ENCODE results near the gene RER1. TPM values are rescaled to one million over a fixed set of nuclear protein-coding genes. Genes with fewer than 3 reads are reported as not detected.
A peak's percentile ranks its signal among the peaks of the same experiment; 100 is the strongest.

The RER1 gene
- total RNA-seq, 1 experiment from 2014 or later, result 79.8 TPM

DNA sequence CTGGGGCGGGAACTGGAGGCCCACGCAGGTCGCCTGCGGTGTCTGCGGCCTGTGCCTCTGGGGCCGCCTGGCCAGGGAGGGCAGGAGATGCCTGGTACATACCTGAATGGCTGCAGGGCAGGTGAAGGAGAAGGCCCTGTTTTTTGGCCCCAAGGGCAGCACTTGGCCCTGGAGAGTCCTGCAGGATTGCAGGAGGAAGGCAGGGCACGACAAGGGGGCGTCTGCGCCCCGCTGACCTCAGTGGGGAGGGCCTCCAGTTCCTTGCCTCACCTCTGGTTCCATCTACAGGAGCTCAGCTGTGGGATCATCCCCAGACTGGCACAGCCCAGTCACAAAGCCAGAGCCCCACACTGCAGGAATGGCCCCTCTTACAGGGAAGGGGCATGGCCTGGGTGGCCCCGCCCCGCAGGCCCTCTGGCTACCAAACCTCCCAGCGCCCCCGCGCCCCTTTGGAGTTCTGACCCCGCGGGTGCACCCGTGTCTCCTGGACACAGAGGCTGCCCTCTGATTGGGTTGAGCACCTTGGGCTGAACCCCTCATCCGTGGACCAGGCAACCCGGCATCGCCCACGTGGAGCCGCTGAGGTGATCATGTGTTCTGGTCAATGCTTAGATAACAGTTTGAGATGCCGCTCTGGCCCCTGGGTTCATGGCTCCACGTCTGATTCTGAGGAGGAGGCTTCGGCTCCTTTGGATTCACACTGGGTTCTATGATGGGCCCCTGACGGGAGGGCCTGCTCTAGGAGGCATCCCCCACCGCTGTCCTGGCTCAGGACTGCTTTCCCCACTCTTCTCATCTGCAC is 22.1 kb downstream of the RER1 start (continued):
- TF ChIP-seq SOX15 (CRISPR knock-in tag; IDR thresholded peaks at IDR 0.05) (no peak), ZNF425 (CRISPR knock-in tag; conservative IDR thresholded peaks at IDR 0.05) (no peak), STAT6 (CRISPR knock-in tag; conservative IDR thresholded peaks at IDR 0.05; ENCODE audit: low read depth) (no peak), TEAD1 (CRISPR knock-in tag; IDR thresholded peaks at IDR 0.05) (no peak)

DNA sequence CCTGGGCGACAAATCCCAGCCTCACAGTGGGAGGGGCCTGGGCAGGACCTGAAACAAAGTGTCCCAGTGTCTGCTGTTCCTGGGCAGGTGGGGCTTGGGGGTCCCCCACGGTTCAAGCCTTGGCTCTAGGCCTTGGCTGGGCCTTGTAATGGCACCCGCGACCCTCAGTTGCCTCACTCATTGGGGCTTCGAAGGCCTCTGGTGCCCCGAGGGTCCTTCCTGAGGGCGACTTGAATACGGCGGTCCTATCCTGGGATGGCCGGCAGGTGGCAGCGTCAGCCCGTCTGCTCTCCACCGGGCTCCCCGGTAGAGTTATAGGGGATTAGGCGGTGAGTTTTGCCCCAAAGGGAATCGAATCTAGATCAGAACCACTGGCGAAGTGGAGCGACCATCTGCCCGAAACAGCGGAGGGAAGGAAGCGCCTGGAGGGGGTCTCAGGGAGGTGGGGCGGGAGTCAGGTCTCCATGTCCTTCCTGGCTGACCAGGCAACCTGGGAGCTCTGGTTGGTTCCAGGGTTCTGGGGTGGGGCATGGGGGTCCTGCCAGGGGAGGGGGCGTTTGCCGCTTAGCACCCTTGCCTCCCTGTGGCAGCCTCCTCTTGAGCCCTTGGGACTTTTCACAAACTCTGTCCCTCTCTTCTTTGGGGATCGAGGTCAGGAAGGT is 22.8 kb downstream of the RER1 start:
- peak overlapping the region; percentile 75 for H3K4me3 Mint-ChIP-seq
- POLR2A ChIA-PET, result interaction anchor here (0.7 kb wide), 1 partner anchor 904 kb away, joined by 3 read pairs; no protein-coding TSS in a partner anchor

GRCh38 chr1:2415337-2415736 is 23.7 kb downstream of the RER1 start:
- no peak for ATAC-seq
- Mint-ChIP-seq H3K4me3 (no peak overlapping the region), H3K4me1 (peaks cover 16% of the 10 kb centered on the region), H3K9me3 (no peaks in the 10 kb centered on the region), H3K27me3 (ENCODE audit: low read depth) (no peaks in the 10 kb centered on the region; the same call in 1 of the 2 replicates), H3K27ac (peak overlapping the region; percentile 27; the same call in 1 of the 2 replicates), H3K36me3 (0 out of 2 replicates have a peak, but pooled peaks cover 3% of the 10 kb centered on the region)
- POLR2A ChIA-PET, result interaction anchor here (0.7 kb wide), 1 partner anchor 903 kb away, joined by 3 read pairs; no protein-coding TSS in a partner anchor
- DNase-seq (ENCODE audit: low spot score), result no peak
- CTCF ChIA-PET, result interaction anchor here (0.8 to 1.3 kb wide), 12 partner anchors 15 to 1305 kb away, joined by 3 to 6 read pairs (median 3); partner anchors contain the start of gene PANK4
- TF ChIP-seq, protein P1, sequence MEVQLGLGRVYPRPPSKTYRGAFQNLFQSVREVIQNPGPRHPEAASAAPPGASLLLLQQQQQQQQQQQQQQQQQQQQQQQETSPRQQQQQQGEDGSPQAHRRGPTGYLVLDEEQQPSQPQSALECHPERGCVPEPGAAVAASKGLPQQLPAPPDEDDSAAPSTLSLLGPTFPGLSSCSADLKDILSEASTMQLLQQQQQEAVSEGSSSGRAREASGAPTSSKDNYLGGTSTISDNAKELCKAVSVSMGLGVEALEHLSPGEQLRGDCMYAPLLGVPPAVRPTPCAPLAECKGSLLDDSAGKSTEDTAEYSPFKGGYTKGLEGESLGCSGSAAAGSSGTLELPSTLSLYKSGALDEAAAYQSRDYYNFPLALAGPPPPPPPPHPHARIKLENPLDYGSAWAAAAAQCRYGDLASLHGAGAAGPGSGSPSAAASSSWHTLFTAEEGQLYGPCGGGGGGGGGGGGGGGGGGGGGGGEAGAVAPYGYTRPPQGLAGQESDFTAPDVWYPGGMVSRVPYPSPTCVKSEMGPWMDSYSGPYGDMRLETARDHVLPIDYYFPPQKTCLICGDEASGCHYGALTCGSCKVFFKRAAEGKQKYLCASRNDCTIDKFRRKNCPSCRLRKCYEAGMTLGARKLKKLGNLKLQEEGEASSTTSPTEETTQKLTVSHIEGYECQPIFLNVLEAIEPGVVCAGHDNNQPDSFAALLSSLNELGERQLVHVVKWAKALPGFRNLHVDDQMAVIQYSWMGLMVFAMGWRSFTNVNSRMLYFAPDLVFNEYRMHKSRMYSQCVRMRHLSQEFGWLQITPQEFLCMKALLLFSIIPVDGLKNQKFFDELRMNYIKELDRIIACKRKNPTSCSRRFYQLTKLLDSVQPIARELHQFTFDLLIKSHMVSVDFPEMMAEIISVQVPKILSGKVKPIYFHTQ (CRISPR knock-in tag; IDR thresholded peaks at IDR 0.05), result no peak
- TF ChIP-seq HMGA2 (CRISPR knock-in tag; IDR thresholded peaks at IDR 0.05) (no peak), NR3C1 (CRISPR knock-in tag; conservative IDR thresholded peaks at IDR 0.05; ENCODE audit: low read depth) (no peak), MAX (CRISPR knock-in tag; IDR thresholded peaks at IDR 0.05) (no peak), NFATC4 (CRISPR knock-in tag; IDR thresholded peaks at IDR 0.05) (no peak), CREM (CRISPR knock-in tag; IDR thresholded peaks at IDR 0.05) (no peak), RELA (CRISPR knock-in tag; IDR thresholded peaks at IDR 0.05; ENCODE audit: borderline replicate concordance) (no peak), SOX15 (CRISPR knock-in tag; IDR thresholded peaks at IDR 0.05) (no peak)

More for the DNA sequence above, 22.8 kb downstream of the RER1 start:
- TF ChIP-seq, protein P2, sequence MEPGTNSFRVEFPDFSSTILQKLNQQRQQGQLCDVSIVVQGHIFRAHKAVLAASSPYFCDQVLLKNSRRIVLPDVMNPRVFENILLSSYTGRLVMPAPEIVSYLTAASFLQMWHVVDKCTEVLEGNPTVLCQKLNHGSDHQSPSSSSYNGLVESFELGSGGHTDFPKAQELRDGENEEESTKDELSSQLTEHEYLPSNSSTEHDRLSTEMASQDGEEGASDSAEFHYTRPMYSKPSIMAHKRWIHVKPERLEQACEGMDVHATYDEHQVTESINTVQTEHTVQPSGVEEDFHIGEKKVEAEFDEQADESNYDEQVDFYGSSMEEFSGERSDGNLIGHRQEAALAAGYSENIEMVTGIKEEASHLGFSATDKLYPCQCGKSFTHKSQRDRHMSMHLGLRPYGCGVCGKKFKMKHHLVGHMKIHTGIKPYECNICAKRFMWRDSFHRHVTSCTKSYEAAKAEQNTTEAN (CRISPR knock-in tag; IDR thresholded peaks at IDR 0.05), result 0 out of 2 replicates have a peak, but pooled peaks have one; percentile 37
- no peak for TF ChIP-seq NFE2L1 (CRISPR knock-in tag; IDR thresholded peaks at IDR 0.05)
- TF ChIP-seq, protein P3, sequence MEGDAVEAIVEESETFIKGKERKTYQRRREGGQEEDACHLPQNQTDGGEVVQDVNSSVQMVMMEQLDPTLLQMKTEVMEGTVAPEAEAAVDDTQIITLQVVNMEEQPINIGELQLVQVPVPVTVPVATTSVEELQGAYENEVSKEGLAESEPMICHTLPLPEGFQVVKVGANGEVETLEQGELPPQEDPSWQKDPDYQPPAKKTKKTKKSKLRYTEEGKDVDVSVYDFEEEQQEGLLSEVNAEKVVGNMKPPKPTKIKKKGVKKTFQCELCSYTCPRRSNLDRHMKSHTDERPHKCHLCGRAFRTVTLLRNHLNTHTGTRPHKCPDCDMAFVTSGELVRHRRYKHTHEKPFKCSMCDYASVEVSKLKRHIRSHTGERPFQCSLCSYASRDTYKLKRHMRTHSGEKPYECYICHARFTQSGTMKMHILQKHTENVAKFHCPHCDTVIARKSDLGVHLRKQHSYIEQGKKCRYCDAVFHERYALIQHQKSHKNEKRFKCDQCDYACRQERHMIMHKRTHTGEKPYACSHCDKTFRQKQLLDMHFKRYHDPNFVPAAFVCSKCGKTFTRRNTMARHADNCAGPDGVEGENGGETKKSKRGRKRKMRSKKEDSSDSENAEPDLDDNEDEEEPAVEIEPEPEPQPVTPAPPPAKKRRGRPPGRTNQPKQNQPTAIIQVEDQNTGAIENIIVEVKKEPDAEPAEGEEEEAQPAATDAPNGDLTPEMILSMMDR (IDR thresholded peaks at IDR 0.05), result peak; percentile 77
- ATAC-seq (peak; percentile 45), DNase-seq (ENCODE audit: low spot score) (peak; percentile 86)
- Mint-ChIP-seq H3K36me3 (peaks cover 3% of the 10 kb centered on the region; the same call in 1 of the 2 replicates), H3K27me3 (ENCODE audit: low read depth) (no peaks in the 10 kb centered on the region; the same call in 1 of the 2 replicates), H3K4me1 (peaks cover 16% of the 10 kb centered on the region), H3K27ac (peak overlapping the region; percentile 96), H3K9me3 (no peaks in the 10 kb centered on the region)
- CTCF ChIA-PET, result interaction anchor here (0.6 to 1.3 kb wide), 19 partner anchors 12 to 1304 kb away, joined by 3 to 8 read pairs (median 3); partner anchors contain the start of genes HES5, PANK4 and PRXL2B

Measured in WTC11 (cell line).